HG03064 (cell line): Measurements from ENCODE around the gene TPO.
"Not testable (repeated sequence)": the region's sequence is repeated elsewhere in the genome, so short reads cannot be mapped to it uniquely, and the experiment has no call there.

ENCODE experiments used
- ATAC-seq: cut with Tn5 transposase; IDR thresholded peaks from one replicate; pipeline ENCODE4 v1.9.1; 2021; ENCODE audit warnings: low read depth; ENCODE audit not compliant: unreplicated experiment

The TPO gene

DNA sequence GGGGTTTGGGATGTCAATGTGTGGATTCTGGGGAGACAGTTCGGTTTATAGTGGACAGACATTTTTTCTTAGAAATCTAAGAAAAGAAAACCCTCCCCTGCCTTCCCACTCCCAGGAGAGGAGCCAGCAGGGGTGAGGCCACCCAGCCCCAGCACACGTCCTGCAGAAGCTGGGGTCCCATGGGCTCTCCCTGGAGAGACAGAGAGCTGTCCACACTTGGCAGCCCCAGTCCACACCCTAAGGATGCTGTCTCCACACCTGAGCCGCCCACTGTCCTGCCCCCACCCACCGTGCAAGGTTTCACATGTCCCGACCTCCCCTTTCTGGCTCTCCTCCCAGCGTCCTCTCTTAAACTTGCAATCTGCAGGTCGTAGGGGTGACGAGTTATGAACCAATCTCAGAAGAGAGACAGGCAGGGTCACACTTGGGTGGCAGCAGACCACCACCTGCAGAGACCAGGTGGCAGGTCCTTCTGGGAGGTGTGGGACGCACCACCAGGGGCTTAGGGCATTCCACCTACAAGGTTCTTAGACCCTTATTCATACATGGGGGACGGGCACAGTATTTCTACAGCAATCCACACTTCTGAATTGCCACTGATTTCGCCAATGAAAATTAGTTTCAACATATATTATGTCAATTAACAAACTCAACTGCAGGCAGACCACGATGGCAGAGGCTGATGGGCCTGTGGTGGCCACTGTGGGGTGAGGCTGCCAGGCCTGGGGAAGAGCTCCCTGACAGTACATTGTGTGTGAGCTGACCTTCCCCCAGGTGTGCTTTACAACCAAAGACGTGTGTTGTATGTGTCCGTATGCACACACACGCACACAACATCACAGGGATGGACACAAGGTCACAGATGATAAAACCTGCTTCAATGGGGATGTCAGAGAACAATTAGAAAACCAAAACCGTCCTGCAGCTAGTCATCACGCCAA is 158.5 kb downstream of the TPO start:
- no peak for ATAC-seq

GRCh38 chr2:1572638-1573037 is 159.4 kb downstream of the TPO start:
- no peak for ATAC-seq

- no peak for ATAC-seq
Measured at GRCh38 chr2:1577846-1578245, 164.6 kb downstream of the TPO start.

- not testable (repeated sequence) for ATAC-seq
Measured at GRCh38 chr2:1581257-1581964, 168.1 kb downstream of the TPO start.

GRCh38 chr2:1581965-1582625 is 168.8 kb downstream of the TPO start:
- ATAC-seq: no peak

DNA sequence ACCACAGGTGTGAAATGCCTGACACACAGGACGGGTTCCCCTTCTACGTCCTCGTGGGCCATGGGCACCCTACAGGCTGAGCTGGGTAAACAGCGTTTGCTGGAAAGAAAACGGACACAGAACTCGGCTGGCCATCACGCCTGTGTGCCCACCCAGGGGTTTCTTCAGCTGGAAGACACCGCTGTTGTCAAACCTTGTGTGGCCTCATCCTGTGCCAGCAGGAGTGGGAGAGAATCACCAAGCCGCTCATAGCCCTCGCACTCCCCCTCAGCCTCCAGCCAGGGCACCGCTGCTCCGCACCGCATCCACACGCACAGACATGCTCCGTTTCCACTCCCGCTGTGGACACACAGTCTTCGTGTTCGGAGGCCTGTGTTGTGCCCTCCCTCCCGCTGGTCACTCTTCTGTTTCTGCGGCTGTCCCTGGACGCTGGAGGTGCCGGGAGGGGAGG is 169.7 kb downstream of the TPO start:
- ATAC-seq: no peak

GRCh38 chr2:1584051-1584531 is 170.8 kb downstream of the TPO start:
- no peak for ATAC-seq

DNA sequence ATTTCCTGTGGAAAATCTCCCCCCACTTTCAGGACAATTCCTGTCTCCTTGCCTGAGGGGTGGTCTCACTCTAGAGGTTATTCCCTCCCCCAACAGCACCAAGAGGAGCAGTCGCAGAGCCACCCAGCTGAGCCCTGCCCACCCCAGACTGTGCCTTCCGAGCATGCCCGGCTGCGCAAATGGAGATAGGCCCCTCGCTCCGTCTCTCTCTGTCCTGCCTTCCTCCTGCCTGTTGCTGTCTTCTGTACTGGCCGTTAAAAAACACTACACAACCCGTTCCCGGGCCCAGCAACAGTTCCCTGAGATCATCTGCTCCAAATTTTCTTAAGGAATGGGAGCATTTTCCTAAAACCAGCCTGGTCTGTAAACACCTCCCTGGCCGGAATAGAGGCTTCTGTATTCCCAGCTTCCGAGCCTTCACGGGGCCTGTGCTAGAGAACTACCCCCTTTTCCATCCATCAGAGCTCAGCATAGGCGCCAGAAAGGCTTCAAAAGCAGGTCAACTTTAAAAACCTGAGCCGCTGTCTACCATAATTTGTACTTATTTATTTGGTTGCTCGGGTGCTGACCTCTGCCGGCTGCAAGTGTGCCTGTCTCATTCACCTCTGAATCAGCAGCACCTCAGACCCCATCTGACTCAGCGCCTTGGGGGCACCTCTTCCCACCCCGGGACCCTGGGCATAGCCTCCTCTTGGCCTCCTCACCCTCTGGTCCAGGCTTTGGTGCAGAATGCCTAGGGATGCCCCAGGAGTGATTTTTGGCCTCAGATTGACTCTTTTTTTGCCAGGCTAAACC is 171.6 kb downstream of the TPO start:
- no peak for ATAC-seq

- no peak for ATAC-seq
Measured at GRCh38 chr2:1585635-1586034, 172.4 kb downstream of the TPO start.

- ATAC-seq: no peak
Measured at GRCh38 chr2:1586251-1586922, 173.1 kb downstream of the TPO start.

DNA sequence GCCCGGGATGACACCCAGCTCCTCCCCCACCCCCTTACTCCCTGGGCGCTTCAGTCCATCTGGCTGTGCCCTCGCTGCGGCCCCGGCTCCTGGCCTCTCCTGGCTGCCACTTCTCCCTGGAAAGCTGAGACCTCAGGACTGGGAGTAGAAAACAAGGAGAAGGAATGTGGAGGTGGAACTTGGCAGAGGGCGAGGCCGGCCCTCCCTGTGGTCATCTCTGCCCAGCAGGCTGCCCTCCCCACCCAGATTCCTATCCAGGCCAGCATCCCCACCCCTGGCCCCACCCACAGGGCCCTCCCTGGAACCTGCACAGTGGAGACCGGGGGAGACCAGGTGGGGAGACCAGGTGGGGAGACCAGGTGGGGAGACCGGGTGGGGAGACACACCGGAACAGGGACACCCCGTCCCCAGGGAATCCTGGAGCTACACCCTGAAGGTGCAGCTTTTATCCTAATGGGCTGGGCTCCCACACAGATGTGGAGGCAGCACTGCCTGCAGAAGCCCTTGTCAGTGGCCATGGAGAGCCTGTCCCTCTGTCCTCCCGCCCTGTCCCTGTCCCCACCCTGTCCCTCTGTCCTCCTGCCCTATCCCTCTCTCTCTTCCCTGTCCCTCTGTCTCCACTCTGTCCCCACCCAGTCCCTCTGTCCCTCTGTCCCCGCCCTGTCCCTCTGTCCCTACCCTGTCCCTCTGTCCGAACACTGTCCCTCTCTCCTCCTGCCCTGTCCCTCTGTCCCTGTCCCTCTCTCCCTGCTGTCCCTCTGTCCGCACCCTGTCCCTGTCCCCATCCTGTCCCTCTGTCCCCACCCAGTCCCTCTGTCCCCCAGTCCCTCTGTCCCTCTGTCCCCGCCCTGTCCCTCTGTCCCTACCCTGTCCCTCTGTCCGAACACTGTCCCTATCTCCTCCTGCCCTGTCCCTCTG is 173.9 kb downstream of the TPO start:
- ATAC-seq: no peak

DNA sequence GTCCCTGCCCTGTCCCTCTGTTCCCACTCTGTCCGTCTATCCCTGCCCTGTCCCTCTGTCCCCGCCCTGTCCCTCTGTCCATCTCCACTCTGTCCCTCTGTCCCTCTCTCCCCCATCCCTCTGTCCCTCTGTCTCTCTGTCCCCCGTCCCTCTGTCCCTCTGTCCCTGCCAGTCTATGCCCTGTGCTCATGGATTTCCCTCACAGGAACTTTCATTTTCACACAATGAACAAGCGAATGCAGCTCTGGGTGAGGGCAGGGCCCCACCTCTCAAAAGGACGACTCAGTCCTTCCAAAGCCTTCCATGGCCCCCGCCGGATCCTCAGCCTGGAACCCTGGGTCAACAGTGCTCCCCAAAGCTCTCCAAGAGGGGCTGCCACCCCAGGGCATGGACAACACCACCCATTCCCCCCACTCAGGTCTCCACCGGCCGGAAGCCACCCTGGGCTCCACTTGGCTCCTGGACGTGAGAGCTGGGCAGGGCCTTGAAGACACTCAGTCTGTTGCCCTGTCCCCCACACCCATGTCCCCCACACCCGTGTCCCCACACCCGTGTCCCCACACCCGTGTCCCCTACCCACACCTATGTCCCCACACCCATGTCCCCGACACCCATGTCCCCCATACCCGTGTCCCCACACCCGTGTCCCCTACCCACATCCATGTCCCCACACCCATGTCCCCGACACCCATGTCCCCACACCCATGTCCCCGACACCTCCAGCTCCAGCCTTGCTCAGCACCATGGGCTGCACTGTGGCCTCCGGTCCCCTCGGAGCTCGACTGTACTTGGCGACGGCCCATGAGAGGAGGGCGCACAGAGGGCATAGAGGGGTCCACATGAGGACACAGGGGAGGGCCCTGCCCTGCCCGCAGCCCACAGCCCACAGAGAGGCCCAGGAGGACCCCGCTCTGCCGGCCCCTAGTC is 175.1 kb downstream of the TPO start:
- no peak for ATAC-seq

DNA sequence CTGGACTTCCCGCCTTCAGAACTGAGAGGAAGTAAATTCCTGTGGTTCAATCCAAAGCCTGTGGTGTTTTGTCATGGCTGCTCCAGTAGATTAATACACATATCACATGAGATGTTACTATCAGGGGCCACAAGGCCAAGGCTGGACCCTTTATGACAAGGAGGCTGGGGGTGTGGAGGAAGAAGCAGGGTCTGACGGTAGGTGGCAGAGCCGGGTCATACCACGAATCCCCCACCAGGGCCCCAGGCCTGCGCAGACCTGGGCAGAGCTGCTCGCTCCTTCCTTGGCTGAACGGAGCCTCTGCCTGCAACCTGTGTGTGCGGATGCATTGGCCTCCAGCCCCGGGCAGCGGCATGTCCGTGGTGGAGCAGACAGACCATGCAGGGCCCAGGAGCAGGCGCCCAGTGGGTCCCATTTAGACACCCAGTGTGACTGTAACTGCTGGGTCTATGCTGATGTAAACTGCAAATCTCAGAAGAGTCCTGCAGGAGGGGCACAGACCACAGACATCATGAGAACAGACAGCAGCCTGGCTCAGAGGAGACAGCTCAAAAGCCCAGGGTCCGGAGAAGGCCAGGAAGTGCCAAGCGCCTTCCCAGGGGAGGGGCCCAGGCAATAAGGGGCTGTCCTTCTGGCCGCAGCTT is 175.8 kb downstream of the TPO start:
- ATAC-seq: no peak

DNA sequence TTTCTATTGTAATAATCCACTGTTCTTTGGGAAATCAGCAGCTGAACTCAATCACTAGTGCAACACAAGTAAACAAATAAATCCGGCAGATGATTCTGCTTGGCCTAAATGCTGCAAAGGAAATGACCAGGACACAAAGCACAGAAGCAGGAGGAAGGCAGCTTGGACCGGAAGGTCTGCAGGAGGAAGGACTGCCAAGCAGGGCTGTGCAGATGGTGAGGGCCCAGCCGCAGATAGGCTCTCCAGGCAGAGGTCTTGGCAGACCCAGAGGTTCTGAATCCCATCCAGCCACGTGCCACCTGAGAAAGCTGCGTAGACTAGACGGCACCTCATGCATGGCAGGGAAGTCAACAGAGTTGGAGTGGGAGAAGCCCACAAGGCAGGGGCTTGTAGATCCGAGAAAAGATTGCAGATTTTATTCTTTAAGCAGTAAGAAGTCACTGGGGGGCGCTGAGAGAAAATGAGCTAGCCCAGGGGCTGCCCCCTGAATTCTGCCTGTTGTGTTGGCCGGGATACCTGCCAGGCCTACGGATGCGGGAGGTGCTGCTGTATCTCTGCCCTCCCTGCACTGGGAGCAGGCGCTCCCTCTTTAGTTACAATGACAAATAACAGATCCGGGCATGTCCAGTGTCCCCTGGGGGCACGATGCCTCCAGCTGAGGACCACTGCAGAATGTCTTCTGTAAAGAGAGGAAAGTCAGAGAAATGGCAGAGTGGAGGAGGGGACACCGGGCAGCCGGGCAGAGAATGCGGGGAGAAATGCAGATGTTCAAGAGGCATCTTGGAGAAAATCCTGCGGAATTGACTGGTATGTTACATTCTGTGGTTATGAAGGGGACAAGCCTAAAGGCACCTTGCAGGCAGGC is 177.6 kb downstream of the TPO start:
- no peak for ATAC-seq

GRCh38 chr2:1591461-1591770 is 178.2 kb downstream of the TPO start:
- no peak for ATAC-seq
